ENCODE data around the gene EYS. TPM values are rescaled to one million over a fixed set of nuclear protein-coding genes. Genes with fewer than 3 reads are reported as not detected.

EYS gene
- polyA plus RNA-seq, result under 1 TPM; 0.21 to 0.90 (median 0.22) TPM

DNA sequence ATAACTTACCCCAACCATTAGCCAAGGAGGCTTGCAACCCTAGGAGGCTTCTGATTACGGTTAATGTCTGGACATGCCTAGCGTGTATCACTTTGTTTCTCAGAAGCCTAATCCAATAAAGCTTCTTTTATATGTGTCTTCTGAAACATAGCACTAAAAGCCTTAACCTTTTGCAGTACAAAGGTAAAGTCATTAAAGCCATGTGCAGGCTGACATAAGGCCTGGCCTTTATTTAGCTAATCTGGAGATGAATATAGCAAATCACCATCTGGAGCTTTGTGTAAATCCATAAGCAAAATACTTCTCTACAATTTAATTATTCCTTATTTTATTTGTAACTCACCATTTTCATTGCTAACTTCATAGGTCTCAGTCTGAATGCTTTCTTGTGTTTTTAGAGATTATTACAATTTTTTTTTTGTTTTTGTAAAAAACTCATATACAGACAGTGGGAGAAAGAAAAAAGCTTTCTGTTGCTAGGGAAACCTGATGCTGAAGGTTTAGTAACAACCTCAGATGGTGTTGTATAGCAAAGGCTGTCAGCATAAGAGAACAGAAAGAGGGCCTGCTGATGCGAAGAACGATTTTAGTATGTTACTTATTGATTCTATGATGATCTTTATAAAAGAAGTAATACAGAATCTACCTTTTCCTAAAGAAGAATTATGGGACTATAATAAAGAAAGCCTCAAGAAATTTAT, at the start of gene EYS:
EYS (minus strand) TSS at position 101 of the 701 bp plus-strand sequence. CDS start 211,816 bp downstream, outside the sequence.
- H3K27ac ChIP-seq (ENCODE audit: low read depth, low read length), result no peak within 1 kb of the TSS
- 85 to 89% (median 86%) methylated on average over 4 of the region's 4 CpGs for whole genome bisulfite sequencing, 3 donors

DNA sequence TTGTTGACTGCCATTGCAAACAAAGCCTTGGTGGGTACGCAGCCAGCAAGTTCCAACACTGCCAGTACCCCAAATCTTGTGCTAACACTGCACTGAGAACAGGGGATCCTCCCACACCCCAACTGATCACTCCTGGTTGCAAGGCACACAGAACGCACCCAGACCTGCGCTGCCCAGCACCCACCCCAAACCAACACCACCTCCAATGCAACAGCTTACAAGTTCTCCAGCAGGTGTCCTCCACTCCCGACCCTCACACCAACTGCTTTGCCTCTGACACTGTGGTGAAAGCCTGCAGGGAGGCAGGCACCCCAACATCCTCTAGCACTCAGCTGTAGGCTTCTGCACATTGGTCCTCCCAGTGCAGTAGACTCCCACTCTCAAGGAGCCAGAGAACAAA, 39.3 kb upstream of the EYS start:
- 76 to 90% (median 81%) methylated on average over 4 of the region's 4 CpGs for WGBS, 3 donors
- no peak overlapping the region for H3K27ac ChIP-seq (ENCODE audit: low read depth, low read length)

DNA sequence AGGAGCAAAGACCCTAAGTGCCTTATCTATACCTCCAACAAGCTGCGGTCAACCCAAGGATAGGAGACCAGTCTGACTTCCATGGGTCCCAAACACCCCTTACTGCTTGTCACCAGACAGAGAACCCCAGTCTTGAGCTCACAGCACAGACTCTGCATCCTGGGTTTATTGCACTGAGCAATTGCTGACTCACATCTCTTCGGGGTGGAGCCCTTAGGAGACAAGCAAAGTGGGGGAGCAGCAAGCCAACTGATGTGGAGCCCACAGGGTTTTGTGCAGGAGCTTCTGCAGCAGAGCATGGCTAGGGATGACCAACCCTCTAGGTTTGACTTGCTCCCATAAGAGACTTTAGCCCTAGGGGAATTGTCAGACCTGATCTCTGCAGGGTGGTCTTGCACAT, 38.6 kb upstream of the EYS start:
- WGBS, 3 donors, result 78 to 91% (median 90%) methylated on average over 2 of the region's 2 CpGs
- H3K27ac ChIP-seq (ENCODE audit: low read depth, low read length), result no peak overlapping the region

DNA sequence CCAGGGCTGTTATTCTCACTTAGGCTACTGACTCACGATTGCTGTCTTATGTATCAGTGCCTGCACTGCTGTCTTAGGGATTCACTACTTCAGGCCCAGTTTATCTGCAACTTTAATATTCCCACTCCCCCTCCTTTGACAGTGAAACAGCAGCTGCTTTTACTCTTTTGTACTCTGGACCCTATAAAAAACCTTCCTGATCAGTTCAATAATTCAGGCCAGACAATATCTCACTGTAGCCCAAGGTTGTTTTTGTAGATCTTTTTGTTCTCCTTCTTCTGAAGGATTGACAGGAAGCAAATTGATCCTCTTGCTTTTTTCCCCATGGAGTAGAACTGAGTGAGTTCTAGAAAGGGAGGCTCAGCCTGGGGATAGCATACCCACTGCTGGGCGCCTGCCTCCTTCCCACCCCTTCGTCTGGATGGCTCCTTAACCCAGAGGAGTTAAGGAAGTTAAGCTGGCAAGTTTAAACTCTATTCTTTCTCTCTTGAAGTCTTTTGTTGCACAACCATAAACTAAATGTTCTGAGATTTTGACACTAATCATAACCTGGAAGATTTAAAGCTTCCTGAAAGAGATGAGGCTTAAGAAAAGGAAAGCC, 22.0 kb upstream of the EYS start:
- no peak overlapping the region for H3K27ac ChIP-seq (ENCODE audit: low read depth, low read length)
- 41 to 53% (median 48%) methylated on average over 3 of the region's 3 CpGs for WGBS, 3 donors

DNA sequence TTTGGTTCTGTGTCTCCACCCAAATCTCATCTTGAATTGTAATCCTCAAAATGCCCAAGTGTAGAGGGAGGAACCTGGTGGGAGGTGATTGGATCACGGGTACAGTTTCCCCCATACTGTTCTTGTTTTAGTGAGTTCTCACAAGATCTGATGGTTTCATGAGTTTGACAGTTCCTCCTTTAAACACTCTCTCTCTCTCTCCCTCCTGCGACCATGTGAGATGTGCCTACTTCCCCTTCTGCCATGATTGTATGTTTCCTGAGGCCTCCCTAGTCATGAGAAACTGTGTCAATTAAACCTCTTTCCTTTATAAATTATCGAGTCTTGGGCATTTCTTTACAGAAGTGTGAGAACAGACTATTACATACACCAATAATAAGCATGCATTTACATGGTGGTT, 12.1 kb upstream of the EYS start:
- WGBS, 3 donors, result 45 to 69% (median 50%) methylated on average over 3 of the region's 3 CpGs
- H3K27ac ChIP-seq (ENCODE audit: low read depth, low read length), result no peak overlapping the region

DNA sequence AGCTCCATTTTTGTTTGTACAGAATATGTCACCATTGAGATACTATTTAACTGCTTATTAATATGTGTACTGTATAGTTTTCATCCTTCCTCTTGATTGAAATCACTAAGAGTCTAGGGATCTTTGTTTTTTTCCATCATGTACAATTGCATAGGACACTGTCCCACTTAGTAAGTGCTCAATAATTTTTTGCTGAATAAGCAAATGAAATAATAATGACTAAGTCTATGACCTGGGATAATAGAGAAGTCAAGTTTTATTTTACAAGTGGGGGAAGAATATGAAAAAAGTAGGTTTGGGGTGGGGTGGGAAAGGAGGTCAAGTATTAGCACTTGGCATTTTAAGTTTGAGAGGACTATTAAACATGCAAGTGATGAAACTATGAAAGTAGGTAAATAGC, 4.5 kb upstream of the EYS start:
- no peak overlapping the region for H3K27ac ChIP-seq (ENCODE audit: low read depth, low read length)

DNA sequence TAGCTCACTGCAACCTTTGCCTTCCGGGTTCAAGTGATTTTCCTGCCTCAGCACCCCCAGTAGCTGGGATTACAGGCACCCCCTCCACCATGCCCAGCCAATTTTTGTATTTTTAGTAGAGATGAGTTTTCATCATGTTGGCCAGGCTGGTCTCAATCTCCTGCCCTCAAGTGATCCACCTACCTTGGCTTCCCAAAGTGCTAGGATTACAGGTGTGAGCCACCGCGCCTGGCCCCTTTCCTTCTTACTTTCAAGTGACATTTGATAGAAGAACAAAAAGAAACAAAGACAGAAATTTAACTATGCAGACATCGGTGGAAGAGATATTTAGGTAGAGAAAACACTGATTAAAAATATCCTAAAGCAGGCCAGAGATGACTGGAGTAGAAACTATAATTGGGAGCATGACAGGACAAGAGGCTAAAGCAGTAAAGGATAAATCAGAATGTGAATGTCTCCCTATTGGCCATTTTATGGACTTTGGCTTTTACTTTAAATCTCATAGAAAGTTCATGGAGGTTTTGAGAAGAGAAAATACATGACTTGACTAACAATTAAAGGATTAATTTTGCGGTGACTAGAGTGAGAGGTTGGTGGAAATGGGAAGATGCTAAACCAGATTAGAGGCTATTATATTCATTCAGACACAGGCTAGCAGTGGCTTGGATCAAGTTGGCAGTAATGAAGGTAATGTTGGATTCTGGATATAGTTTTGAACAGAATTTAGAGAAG, 2.2 kb upstream of the EYS start:
- H3K27ac ChIP-seq (ENCODE audit: low read depth, low read length), result no peak overlapping the region
- WGBS, 3 donors, result 87 to 95% (median 94%) methylated on average over 5 of the region's 5 CpGs

DNA sequence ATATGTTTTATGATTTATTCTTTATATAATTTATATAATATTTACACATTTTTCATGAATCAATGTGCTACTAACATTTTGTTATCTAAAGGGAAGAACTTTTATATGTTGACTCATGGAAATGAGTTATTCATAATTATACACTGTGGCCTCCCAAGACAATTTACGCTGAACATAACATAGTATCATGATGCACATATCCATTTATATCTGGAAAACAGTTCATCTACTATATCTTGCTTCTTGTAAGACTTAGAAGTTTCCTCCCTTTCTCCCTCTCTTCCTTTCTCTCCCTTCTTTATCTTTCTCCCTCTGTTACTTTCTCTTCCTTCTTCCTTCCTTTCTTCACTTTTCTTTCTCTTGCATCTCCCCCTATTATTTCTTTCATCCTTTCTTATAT, 1.1 kb upstream of the EYS start:
- 93 to 100% (median 96%) methylated on average over 1 of the region's 1 CpG for WGBS, 3 donors
- no peak overlapping the region for H3K27ac ChIP-seq (ENCODE audit: low read depth, low read length)

DNA sequence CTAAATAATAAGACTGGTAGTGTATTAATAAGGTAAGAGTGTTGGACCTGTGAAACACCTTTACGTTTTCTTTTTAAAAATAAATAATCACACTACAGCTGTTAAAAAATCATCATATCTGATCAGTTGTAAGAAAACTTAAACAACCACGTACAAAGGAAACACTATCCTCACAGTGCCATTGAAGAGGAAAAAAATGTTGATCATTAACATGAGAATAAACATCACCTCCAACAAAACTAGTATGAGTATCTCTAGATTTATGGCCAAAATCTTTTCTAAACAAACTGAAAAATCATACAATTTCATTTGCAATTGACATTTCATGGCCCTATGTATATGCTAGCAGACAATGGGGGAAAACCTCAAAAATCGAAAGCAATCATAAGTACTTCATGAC, 590 bp downstream of the EYS start:
- WGBS, 3 donors, result 32 to 80% (median 75%) methylated on average over 3 of the region's 3 CpGs
- no peak overlapping the region for H3K27ac ChIP-seq (ENCODE audit: low read depth, low read length)

DNA sequence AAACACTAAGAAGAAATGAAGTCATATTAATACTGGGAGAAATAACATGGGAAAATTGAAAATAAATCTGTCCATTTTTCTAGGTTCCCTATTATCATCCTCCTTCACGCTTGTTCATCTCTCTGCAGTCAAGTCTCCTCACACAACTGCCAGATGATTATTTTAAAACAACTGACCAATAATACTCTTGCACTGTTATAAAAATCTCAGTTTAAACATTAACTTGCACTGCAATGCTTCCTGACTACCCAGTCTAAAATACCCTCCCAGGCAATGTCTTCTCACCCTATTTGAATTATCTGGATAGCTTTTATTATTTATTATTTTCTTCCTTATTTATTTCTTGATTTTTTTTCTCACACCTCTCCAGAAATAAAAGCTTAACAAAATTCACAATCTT, 5.7 kb downstream of the EYS start:
- H3K27ac ChIP-seq (ENCODE audit: low read depth, low read length), result no peak overlapping the region
- 71 to 88% (median 85%) methylated on average over 1 of the region's 1 CpG for WGBS, 3 donors

DNA sequence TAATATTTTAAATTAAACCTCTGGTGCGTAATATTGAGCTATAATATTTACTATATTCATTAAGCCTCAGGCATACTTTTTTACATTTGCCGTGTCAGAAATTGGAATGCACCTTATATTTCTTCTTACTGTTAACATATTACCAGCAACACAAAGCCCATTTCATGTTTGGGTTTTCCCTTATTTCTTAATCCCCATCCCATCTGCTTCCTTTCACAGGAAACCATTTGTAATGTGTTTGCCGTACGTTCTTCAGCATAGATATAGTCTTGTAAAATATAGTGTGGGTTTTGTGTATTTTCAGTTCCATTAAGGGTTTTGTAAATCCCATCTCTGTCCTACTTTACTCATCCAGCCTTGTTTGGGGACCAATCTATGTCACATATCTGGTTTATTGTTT, 6.5 kb downstream of the EYS start:
- WGBS, 3 donors, result 41 to 43% (median 41%) methylated on average over 4 of the region's 4 CpGs

DNA sequence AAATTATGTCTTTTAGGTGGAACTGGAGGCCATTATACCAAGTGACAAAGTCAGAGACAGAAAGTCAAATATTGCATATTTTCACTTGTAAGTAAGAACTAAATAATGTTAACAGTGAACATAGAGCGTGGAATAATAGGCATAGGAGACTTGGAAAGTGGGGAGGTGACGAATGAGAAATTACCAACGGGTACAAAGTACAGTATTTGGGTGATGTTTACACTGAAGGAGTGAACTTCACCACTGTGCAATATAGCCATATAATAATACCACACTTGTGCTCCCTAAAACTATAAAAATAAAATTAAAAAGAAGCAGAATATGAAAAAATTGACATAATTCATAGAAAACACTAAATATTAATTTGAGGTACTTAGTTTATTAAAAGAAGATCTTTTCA, 14.9 kb downstream of the EYS start:
- H3K27ac ChIP-seq (ENCODE audit: low read depth, low read length), result no peak overlapping the region
- WGBS, 3 donors, result 65 to 80% (median 77%) methylated on average over 3 of the region's 3 CpGs

More for the DNA sequence above, 6.5 kb downstream of the EYS start:
- no peak overlapping the region for H3K27ac ChIP-seq (ENCODE audit: low read depth, low read length)

DNA sequence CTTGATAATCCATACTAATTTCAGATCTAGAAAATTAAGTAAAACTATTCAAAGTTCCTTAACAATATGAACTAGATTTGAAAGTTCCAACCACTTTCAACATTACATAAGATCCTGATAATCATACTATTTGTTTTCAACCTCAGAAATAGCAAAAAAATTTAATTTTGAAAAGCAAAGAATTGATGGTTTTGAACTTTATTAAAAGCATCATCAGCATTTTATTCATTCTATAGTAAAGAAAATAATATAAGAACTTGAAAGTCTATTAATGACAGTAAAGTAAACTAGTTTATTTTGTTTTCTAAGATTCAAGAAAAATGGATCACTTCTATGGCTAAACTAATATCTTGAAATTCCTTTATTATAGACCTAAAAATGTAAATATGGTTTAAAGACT, 26.8 kb downstream of the EYS start:
- H3K27ac ChIP-seq (ENCODE audit: low read depth, low read length), result no peak overlapping the region

DNA sequence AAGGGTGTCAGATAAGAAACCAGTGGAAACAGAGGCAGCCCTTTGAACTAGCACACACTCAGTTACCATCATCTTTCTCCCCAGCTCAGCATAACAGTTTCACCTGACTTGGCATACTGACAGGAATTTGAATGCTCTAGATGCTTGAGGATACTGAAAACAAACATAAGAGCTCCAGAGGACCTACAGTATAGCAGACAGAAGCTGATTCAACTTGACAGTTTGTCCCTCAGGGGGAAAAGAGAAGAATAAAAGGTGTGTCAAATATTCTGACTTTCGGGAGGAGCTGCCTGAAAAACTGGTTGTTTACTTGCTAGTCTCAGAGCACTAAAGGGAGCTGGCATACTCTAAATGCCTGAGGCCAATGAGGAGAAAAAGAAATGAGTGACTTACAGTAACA, 35.1 kb downstream of the EYS start:
- no peak overlapping the region for H3K27ac ChIP-seq (ENCODE audit: low read depth, low read length)
- WGBS, 3 donors, result 57 to 76% (median 68%) methylated on average over 1 of the region's 1 CpG

DNA sequence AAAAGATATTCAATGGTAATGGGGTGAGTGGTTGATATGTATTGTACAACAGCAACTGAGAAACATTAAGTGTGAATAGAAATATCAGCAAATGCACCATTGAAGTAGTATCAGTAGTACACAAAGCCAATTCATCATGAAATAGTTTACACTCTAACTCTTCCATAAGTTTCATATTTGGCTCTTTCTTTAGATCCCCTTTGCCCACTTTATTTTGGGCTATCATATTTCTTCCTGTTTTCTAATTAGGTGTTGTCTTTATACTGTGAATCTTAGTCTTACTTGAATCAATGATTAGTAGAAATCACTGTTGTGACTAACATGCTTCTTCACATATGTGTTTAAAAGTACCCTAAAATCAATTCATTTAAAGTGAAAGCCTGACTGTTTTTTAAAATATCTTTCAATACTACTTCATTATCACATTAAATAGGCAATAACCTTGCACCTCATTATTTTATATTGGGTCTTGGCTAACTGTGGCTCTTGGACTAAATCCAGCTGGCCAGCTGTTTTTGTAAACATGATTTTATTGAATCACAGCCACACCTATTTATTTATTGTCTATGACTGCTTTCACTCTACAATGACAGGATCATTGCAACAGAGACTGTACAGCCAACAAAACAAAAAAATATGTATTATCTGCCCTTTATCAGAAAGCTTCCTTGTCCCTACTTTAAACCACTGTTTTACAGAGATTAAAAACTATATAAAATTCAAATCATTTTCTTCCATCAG, 38.9 kb downstream of the EYS start:
- H3K27ac ChIP-seq (ENCODE audit: low read depth, low read length), result no peak overlapping the region

DNA sequence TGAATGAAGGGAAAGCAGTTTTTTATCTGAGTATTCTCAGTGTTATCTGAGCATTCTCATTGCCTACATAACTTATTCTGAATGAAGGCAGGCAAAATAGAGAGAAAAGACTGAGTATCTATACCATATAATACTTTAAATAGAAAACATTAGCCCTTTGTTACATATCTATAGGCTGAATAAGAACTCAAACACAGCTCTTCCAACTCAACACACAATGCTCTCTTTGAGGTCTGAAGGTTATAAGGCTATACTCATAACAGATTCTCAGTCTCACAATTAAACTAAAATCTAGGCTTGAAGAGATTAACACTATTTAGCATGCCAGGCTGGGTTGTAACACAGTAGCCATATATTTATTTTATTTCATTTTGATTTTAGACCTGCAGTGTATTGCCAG, 56.9 kb downstream of the EYS start:
- H3K27ac ChIP-seq (ENCODE audit: low read depth, low read length), result no peak overlapping the region

DNA sequence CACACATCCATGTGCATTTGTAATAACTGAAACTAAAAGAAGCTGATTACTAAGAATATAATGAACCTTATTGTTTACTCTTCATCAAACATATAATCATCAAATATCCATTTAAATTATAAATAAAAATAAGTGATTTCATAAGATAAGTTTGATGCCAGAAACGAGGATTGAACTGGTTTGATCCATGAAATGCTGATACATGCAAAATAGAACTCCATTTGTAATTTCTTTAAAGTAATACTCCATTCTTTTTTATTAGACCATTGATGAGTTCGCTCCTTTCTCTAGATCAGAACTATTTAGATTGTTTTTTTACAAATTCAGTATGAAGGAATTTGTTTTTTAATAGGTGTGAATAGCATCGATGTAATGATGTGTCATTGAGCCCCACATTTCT, 57.6 kb downstream of the EYS start:
- WGBS, 3 donors, result 62 to 91% (median 64%) methylated on average over 3 of the region's 3 CpGs
- no peak overlapping the region for H3K27ac ChIP-seq (ENCODE audit: low read depth, low read length)

DNA sequence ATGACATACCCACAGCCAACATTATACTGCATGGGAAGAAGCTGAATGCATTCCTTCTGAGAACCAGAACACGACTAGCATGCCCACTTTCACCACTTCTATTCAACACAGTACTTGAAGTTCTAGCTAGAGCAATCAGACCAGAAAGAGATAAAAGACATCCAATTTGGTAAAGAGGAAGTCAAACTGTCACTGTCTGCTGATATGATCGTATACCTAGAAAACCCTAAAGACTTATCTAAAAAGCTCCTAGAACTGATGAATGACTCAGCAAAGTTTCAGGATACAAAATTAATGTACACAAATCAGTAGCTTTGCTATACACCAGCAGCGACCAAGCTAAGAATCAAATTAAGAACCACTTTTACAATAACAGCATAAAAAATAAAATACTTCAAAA, 60.5 kb downstream of the EYS start:
- no peak overlapping the region for H3K27ac ChIP-seq (ENCODE audit: low read depth, low read length)
- WGBS, 3 donors, result 67 to 79% (median 73%) methylated on average over 3 of the region's 3 CpGs

DNA sequence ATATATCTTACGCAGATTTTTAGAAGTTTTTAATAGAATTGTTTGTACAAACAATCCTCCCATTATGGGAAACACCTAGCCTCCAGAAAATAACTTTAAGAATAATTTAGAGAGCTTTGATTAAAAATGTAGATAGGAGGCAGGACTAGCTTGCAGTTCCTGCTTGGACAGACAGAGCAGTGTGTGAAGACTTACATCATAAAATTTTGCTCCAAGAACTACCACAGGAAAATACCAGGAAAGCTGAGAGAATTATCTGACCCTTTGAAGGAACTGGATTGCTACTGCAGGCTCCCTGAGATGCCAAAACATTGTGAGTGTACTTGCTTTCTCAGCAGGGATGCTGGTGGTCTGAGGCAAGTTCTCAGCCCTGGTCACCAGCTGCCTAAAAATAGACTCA, 64.2 kb downstream of the EYS start:
- 81 to 95% (median 87%) methylated on average over 1 of the region's 1 CpG for WGBS, 3 donors
- no peak overlapping the region for H3K27ac ChIP-seq (ENCODE audit: low read depth, low read length)

Measured in adipose tissue (tissue), 3 donors.